Heart right ventricle (tissue), 16 donors: Measurements from ENCODE around the gene RNF152. TPM values are rescaled to one million over a fixed set of nuclear protein-coding genes. Genes with fewer than 3 reads are reported as not detected.

Source experiments
- ATAC-seq, 8 donors: fragments of 200-7000 bp; cut with Tn5 transposase; one replicate each; pipeline ENCODE4 v1.9.1; 2020; ENCODE audit warnings: mild to moderate bottlenecking in 8 of 8, moderate library complexity in 8 of 8, moderate number of reproducible peaks in 1 of 8
- DNase-seq, 2 donors: peaks; one replicate each; pipeline ENCODE4 v3.0.0-alpha.2; 2020
- H3K27ac ChIP-seq, 10 donors: fragments of 200-600 bp; sonication (generic) in 2 of 10; one replicate each; pipeline versions ENCODE4 v1.5.0 to v1.8.0; 2020 to 2022; ENCODE audit warnings: mild to moderate bottlenecking in 3 of 10
- H3K27me3 ChIP-seq, 7 donors: fragments of 200-600 bp; one replicate each; pipeline ENCODE4 v1.8.0; 2021 to 2022; ENCODE audit warnings: mild to moderate bottlenecking in 2 of 7
- H3K36me3 ChIP-seq, 9 donors: fragments of 200-600 bp; sonication (generic) in 1 of 9; one replicate each; pipeline versions ENCODE4 v1.5.0 to v1.8.0; 2020 to 2022; ENCODE audit warnings: mild to moderate bottlenecking in 2 of 9
- H3K4me1 ChIP-seq, 9 donors: fragments of 200-600 bp; sonication (generic) in 1 of 9; one replicate each; pipeline versions ENCODE4 v1.5.0 to v1.8.0; 2020 to 2022; ENCODE audit warnings: mild to moderate bottlenecking in 4 of 9
- H3K4me3 ChIP-seq, 10 donors: fragments of 200-600 bp; sonication (generic) in 2 of 10; one replicate each; pipeline versions ENCODE4 v1.5.0 to v1.8.0; 2020 to 2022; ENCODE audit warnings: mild to moderate bottlenecking in 7 of 10, moderate library complexity in 2 of 10
- H3K9me3 ChIP-seq, 11 donors: fragments of 200-600 bp in 10 of 11; sonication (generic) in 2 of 11; one replicate each; pipeline versions ENCODE4 v1.5.0 to v1.8.0; 2013 to 2022; ENCODE audit warnings: mild to moderate bottlenecking in 2 of 11, control low read depth in 1 of 11, moderate library complexity in 1 of 11
- CTCF ChIP-seq, 9 donors: fragments of 200-600 bp; sonication (generic) in 2 of 9; IDR thresholded peaks; one replicate each; pipeline versions ENCODE4 v1.5.0 to v1.8.0; 2021 to 2022; ENCODE audit warnings: antibody characterized with exemption in 9 of 9, mild to moderate bottlenecking in 5 of 9, moderate library complexity in 1 of 9
- WGBS, 2 donors: extraction: QIAGEN DNeasy Blood & Tissue Kit; methylation state at CpG; one replicate each; pipeline ENCODE4 v1.1.7; 2013; ENCODE audit warnings: inconsistent platforms in 1 of 2; 5-methylcytosine and 5-hydroxymethylcytosine counted together
- intact Hi-C, 10 donors: fragments of 100-400 bp; cut with DNase I; formaldehyde crosslinking; loops; one replicate each; pipeline versions ENCODE4 v1.11.1 to v1.14.2; 2022
- polyA plus RNA-seq, 2 donors: library from polyadenylated mRNA; stranded (reverse); fragments of 200-250 nt; gene quantifications; one replicate each; pipeline ENCODE4 v1.2.3, GENCODE V29; 2013
- total RNA-seq, 10 donors: library from RNA; stranded (reverse); fragmentation: NEBNext Ultra II Directional in 3 of 10; extraction: Animal tissue kit (Norgen Biotek cat#: 25700) in 3 of 10; gene quantifications; one replicate each; pipeline versions ENCODE4 v1.2.1 to v1.2.4, GENCODE V29; 2021 to 2023
- donor health status: Arrhythmogenic right ventricular cardiomyopathy.
- donor health status: ischemic (EF 13 %, LVEDD 7.1; RV severe dilation, severe dysfunction).
- donor health status: healthy with polysubstance abuse.
- donor health status: DM: no; HTN: yes; CAD: no.
- donor health status: DM: no; HTN: no; CAD: no.
- donor health status: ischemic (EF 25% LVEDD 6.9; RV normal size, moderate dysfunction).
- donor health status: ischemic (EF 25% LVEDD 5.7; RV mildly dilated, moderate dysfunction).
- donor health status: healthy.
- donor health status: DM: yes; HTN: yes; CAD: no.
- donor health status: Ischemic cardiomyopathy.
- donor health status: ischemic (EF 35%, LVEDD 5.7; RV mildly dilated, moderate dysfunction).
- donor health status: nonischemic (EF 11% LVEDD 7.7; RV severe dilation, severe dysfunction).
- donor health status: DM: yes; HTN: yes; CAD: no.
- donor health status: PGD.
- donor health status: ischemic (EF 29% LVEDD 5.4; RV normal size, mild dysfunction).
- donor health status: nonischemic (EF 23%, LVEDD 6.1; RV moderate dilation, normal function).

The RNF152 gene
- total and polyA plus RNA-seq, 12 donors = 1.7 to 19.1 (median 10.9) TPM

GRCh38 chr18:61854578-61855448, 38.0 kb downstream of the RNF152 start:
- WGBS, 2 donors = 71% methylated on average over 9 of the region's 9 CpGs
- Histone ChIP-seq H3K9me3 (no peaks in the 10 kb centered on the region), H3K4me3 (no peak overlapping the region), H3K4me1 (peaks cover 3 to 97% (median 37%) of the 10 kb centered on the region in 9 donors), H3K27ac (peak overlapping the region in 2 of 10 donors; percentile 1 to 57), H3K27me3 (no peaks in the 10 kb centered on the region), H3K36me3 (peaks cover 0 to 4% (median 0%) of the 10 kb centered on the region in 9 donors)
- ATAC-seq (peak in 2 of 8 donors; percentile 38 to 44), DNase-seq (no peak)
- intact Hi-C loops = loop anchor here in 1 of 10 donors (5.0 kb wide), 1 partner anchor 52 kb away; no protein-coding TSS in a partner anchor
- TF ChIP-seq CTCF (IDR thresholded peaks at IDR 0.05) = no peak

- no peak for ATAC-seq
- DNase-seq = no peak
- H3K4me3 ChIP-seq = no peak overlapping the region
- H3K4me1 ChIP-seq = peaks cover 3 to 97% (median 31%) of the 10 kb centered on the region in 9 donors
- no peaks in the 10 kb centered on the region for H3K27me3 ChIP-seq
- peak overlapping the region in 1 of 10 donors; percentile 57 for H3K27ac ChIP-seq
- WGBS, 2 donors = 72 to 77% methylated on average over 3 of the region's 3 CpGs
- no peaks in the 10 kb centered on the region for H3K9me3 ChIP-seq
- H3K36me3 ChIP-seq = no peaks in the 10 kb centered on the region
- TF ChIP-seq CTCF (IDR thresholded peaks at IDR 0.05) = no peak
- intact Hi-C loops = no loop called here
Observed at GRCh38 chr18:61853855-61854254, 39.0 kb downstream of the RNF152 start.

GRCh38 chr18:61852496-61852895, 40.3 kb downstream of the RNF152 start:
- Histone ChIP-seq H3K4me3 (no peak overlapping the region), H3K27ac (peak overlapping the region in 4 of 10 donors; percentile 22 to 48 (median 32)), H3K9me3 (no peaks in the 10 kb centered on the region), H3K4me1 (peaks cover 3 to 90% (median 22%) of the 10 kb centered on the region in 9 donors), H3K36me3 (no peaks in the 10 kb centered on the region), H3K27me3 (no peaks in the 10 kb centered on the region)
- no peak for ATAC-seq
- no peak for TF ChIP-seq CTCF (IDR thresholded peaks at IDR 0.05)
- DNase-seq = no peak
- intact Hi-C loops = no loop called here
- 81 to 88% methylated on average over 1 of the region's 1 CpG for WGBS, 2 donors

GRCh38 chr18:61851940-61852451, 40.8 kb downstream of the RNF152 start:
- intact Hi-C loops = no loop called here
- TF ChIP-seq CTCF (IDR thresholded peaks at IDR 0.05) = peak in 1 of 9 donors; percentile 6
- Histone ChIP-seq H3K36me3 (no peaks in the 10 kb centered on the region), H3K27ac (peak overlapping the region in 4 of 10 donors; percentile 18 to 48 (median 32)), H3K27me3 (no peaks in the 10 kb centered on the region), H3K4me3 (no peak overlapping the region), H3K4me1 (peaks cover 3 to 85% (median 22%) of the 10 kb centered on the region in 9 donors), H3K9me3 (no peaks in the 10 kb centered on the region)
- WGBS, 2 donors = 54 to 63% methylated on average over 3 of the region's 3 CpGs
- ATAC-seq (peak in 4 of 8 donors; percentile 27 to 51 (median 34)), DNase-seq (no peak)
